ENCODE results near the gene ZNF644.

ZNF644 gene

DNA sequence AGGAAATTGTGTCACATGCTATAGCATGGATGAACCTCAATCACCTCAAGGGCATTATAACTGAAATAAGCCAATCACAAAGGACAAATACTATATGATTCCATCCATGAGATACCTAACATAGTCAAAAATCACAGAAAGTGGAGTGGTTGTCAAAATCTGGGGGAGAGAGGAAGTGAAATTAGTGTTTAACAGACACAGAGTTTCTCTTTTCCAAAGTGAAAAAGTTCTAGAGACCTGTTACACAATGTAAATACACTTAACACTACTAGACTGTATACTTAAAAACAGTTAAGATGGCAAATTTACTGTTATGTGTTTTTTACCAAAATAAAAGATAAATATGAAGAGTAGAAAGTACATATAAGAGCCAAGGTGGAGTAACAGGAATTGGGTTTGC is 31.8 kb downstream of the ZNF644 start:
- no peak for TF ChIP-seq CTCF (IDR thresholded peaks at IDR 0.05; ENCODE audit: low read length, missing control alignments)
- H3K4me3 ChIP-seq (replicated peaks; ENCODE audit: low read depth, low read length), result no peak overlapping the region
- DNase-seq (ENCODE audit: low read depth), result no peak

GRCh38 chr1:90989302-90989701 is 32.5 kb downstream of the ZNF644 start:
- no peak for DNase-seq (ENCODE audit: low read depth)
- no peak overlapping the region for H3K4me3 ChIP-seq (replicated peaks; ENCODE audit: low read depth, low read length)
- no peak for TF ChIP-seq CTCF (IDR thresholded peaks at IDR 0.05; ENCODE audit: low read length, missing control alignments)

GRCh38 chr1:90987841-90988240 is 34.0 kb downstream of the ZNF644 start:
- H3K4me3 ChIP-seq (replicated peaks; ENCODE audit: low read depth, low read length), result no peak overlapping the region
- DNase-seq (ENCODE audit: low read depth), result no peak
- no peak for TF ChIP-seq CTCF (IDR thresholded peaks at IDR 0.05; ENCODE audit: low read length, missing control alignments)

GRCh38 chr1:90986953-90987352 is 34.9 kb downstream of the ZNF644 start:
- H3K4me3 ChIP-seq (replicated peaks; ENCODE audit: low read depth, low read length), result no peak overlapping the region
- DNase-seq (ENCODE audit: low read depth), result no peak
- no peak for TF ChIP-seq CTCF (IDR thresholded peaks at IDR 0.05; ENCODE audit: low read length, missing control alignments)

DNA sequence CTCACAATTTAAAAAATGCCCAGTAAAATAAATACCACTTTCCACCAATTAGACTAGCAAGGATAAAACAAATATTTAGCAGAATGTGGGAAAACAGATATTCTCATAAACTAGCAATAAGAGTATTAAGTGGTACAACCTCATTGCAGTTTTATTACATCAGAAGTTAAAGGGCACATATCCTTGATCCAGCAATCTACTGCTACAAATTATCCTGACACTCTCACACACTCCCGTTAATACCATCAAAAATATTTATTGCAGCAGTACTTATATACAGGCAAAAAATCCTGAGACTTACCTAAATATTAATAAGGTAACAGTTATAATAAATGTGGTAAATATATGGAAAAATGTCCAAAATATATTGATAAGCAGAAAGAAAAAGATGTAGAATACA is 44.3 kb downstream of the ZNF644 start:
- no peak for TF ChIP-seq CTCF (IDR thresholded peaks at IDR 0.05; ENCODE audit: low read length, missing control alignments)
- H3K4me3 ChIP-seq (replicated peaks; ENCODE audit: low read depth, low read length), result no peak overlapping the region
- DNase-seq (ENCODE audit: low read depth), result no peak

- DNase-seq (ENCODE audit: low read depth), result peak; percentile 72
- no peak overlapping the region for H3K4me3 ChIP-seq (replicated peaks; ENCODE audit: low read depth, low read length)
- no peak for TF ChIP-seq CTCF (IDR thresholded peaks at IDR 0.05; ENCODE audit: low read length, missing control alignments)
Observed at GRCh38 chr1:90973897-90974798, 47.7 kb downstream of the ZNF644 start.

DNA sequence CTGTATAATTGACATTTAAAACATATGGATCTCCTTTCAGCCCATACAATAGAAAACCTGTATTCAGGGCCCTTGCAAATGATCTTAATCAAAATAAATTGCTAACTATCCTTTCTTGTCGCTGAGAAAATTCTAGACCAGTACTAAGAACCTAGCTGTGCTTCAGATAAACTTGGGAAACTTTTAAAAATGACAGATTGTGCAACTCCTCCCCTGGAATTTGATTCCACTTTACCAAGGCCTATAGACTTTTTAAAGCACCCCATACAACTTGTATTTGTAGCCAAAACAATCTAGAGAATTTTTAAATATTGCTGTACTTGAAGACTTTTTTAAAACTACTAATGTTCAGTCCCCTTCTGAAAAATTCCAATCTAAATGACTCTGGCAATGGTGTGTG is 51.6 kb downstream of the ZNF644 start:
- no peak for TF ChIP-seq CTCF (IDR thresholded peaks at IDR 0.05; ENCODE audit: low read length, missing control alignments)
- DNase-seq (ENCODE audit: low read depth), result no peak
- no peak overlapping the region for H3K4me3 ChIP-seq (replicated peaks; ENCODE audit: low read depth, low read length)
